B cell (primary cell): Measurements from ENCODE around the gene ZNF445. TPM values are rescaled to one million over a fixed set of nuclear protein-coding genes. Genes with fewer than 3 reads are reported as not detected.

Source experiments
- ATAC-seq: fragments of 200-7000 bp; cut with Tn5 transposase; one replicate; pipeline ENCODE4 v1.10.0; 2021; ENCODE audit warnings: low read depth, mild to moderate bottlenecking, moderate number of reproducible peaks, moderate library complexity
- CTCF ChIA-PET: fragments of 350-600 bp; sonication (Branson Sonifier 250); formaldehyde crosslinking; loops from one replicate; lab custom pipeline; 2021; ENCODE audit warnings: antibody characterized with exemption, inconsistent platforms; lab: Charles Lee
- POLR2A ChIA-PET: fragments of 350-600 bp; sonication (Branson Sonifier 250); formaldehyde crosslinking; loops from one replicate; lab custom pipeline; 2021; ENCODE audit warnings: antibody characterized with exemption; lab: Charles Lee
- DNase-seq: peaks from one replicate; pipeline ENCODE4 v3.0.0; 2013
- H2AFZ ChIP-seq: 2 replicates; pipeline ENCODE4 v1.6.1; 2012; ENCODE audit warnings: mild to moderate bottlenecking, low read depth, low read length; ENCODE audit not compliant: insufficient read depth, poor library complexity, severe bottlenecking
- H3K27ac ChIP-seq, 2 donors: 1 replicate in 1 of 2; 2 replicates in 1 of 2; pipeline ENCODE4 v1.5.1; 2012 to 2013; ENCODE audit warnings: low read length in 2 of 2, mild to moderate bottlenecking in 2 of 2, moderate library complexity in 1 of 2
- H3K27me3 ChIP-seq, 4 experiments: fragments of 200-600 bp in 1 of 4; sonication (generic) in 1 of 4; replicated peaks in 1 of 4; 1 replicate in 2 of 4; 2 replicates in 2 of 4; pipeline versions ENCODE4 v1.6.1 to v1.7.0; 2013 to 2016; ENCODE audit warnings: low read length in 3 of 4, mild to moderate bottlenecking in 2 of 4, mixed read lengths in 1 of 4, moderate library complexity in 1 of 4; ENCODE audit not compliant: insufficient read depth in 4 of 4, control insufficient read depth in 3 of 4; ENCODE audit errors: control extremely low read depth in 1 of 4
- H3K36me3 ChIP-seq, 2 experiments: replicated peaks in 1 of 2; 1 replicate in 1 of 2; 2 replicates in 1 of 2; pipeline versions ENCODE4 v1.6.1 to v1.7.1; 2013; ENCODE audit warnings: low read length in 1 of 2; ENCODE audit not compliant: insufficient read depth in 2 of 2, control insufficient read depth in 1 of 2; ENCODE audit errors: control extremely low read depth in 1 of 2, extremely low read depth in 1 of 2
- H3K4me1 ChIP-seq, 2 donors: fragments of 200-600 bp in 1 of 2; sonication (generic) in 1 of 2; 1 replicate in 1 of 2; 2 replicates in 1 of 2; pipeline versions ENCODE4 v1.5.1 to v1.6.1; 2013 to 2017; ENCODE audit warnings: low read length in 2 of 2; ENCODE audit not compliant: control insufficient read depth in 2 of 2, insufficient read depth in 2 of 2
- H3K4me2 ChIP-seq: replicated peaks from 2 replicates; pipeline ENCODE3; 2012; ENCODE audit warnings: mild to moderate bottlenecking, low read depth, low read length; ENCODE audit not compliant: poor library complexity, severe bottlenecking
- H3K4me3 ChIP-seq, 5 experiments: fragments of 200-600 bp in 1 of 5; sonication (generic) in 1 of 5; 1 replicate in 3 of 5; 2 replicates in 2 of 5; pipeline versions ENCODE4 v1.5.1 to v1.7.0; 2011 to 2016; ENCODE audit warnings: low read length in 4 of 5, mild to moderate bottlenecking in 4 of 5, low read depth in 2 of 5, control low read depth in 1 of 5, moderate library complexity in 1 of 5; ENCODE audit not compliant: insufficient read depth in 1 of 5; ENCODE audit errors: control extremely low read depth in 1 of 5, extremely low read depth in 1 of 5
- H3K79me2 ChIP-seq: fragments of 200-600 bp; sonication (generic); one replicate; pipeline ENCODE4 v1.6.0; 2016; ENCODE audit warnings: low read length; ENCODE audit not compliant: control insufficient read depth, insufficient read depth
- H3K9ac ChIP-seq: fragments of 200-600 bp; sonication (generic); 2 replicates; pipeline ENCODE4 v1.6.1; 2017; ENCODE audit warnings: mild to moderate bottlenecking, low read length, moderate library complexity
- H3K9me3 ChIP-seq, 3 donors: one replicate each; pipeline versions ENCODE4 v1.6.1 to v1.7.1; 2013; ENCODE audit warnings: low read length in 2 of 3; ENCODE audit not compliant: control insufficient read depth in 2 of 3, insufficient read depth in 1 of 3; ENCODE audit errors: control extremely low read depth in 1 of 3
- H4K20me1 ChIP-seq: 2 replicates; pipeline ENCODE4 v1.6.0; 2012; ENCODE audit warnings: mild to moderate bottlenecking, low read length; ENCODE audit not compliant: insufficient read depth, control insufficient read depth, poor library complexity, severe bottlenecking
- H3K27ac Mint-ChIP-seq: one replicate; pipeline ENCODE4 v1.8.0; 2021; ENCODE audit warnings: mixed read lengths
- H3K27me3 Mint-ChIP-seq: one replicate; pipeline ENCODE4 v1.8.0; 2021; ENCODE audit warnings: mixed read lengths
- H3K4me1 Mint-ChIP-seq: one replicate; pipeline ENCODE4 v1.8.0; 2021; ENCODE audit warnings: mixed read lengths
- H3K4me3 Mint-ChIP-seq: one replicate; pipeline ENCODE4 v1.8.0; 2021; ENCODE audit warnings: mixed read lengths
- H3K9me3 Mint-ChIP-seq: one replicate; pipeline ENCODE4 v1.8.0; 2022; ENCODE audit warnings: mixed read lengths; ENCODE audit not compliant: insufficient read depth
- CTCF ChIP-seq: fragments of 200-600 bp; IDR thresholded peaks from one replicate; pipeline ENCODE4 v1.8.0; 2022; ENCODE audit warnings: antibody characterized with exemption, mild to moderate bottlenecking
- EZH2 ChIP-seq: IDR thresholded peaks from 2 replicates; pipeline ENCODE4 v1.6.1; 2012; ENCODE audit warnings: borderline replicate concordance, low read depth, mild to moderate bottlenecking, moderate library complexity, low read length; ENCODE audit not compliant: insufficient read depth, poor library complexity, severe bottlenecking
- WGBS: methylation state at CpG from one replicate; pipeline ENCODE4 v1.1.5; 2013; ENCODE audit warnings: missing lambda C conversion rate; ENCODE audit not compliant: insufficient coverage; 5-methylcytosine and 5-hydroxymethylcytosine counted together
- intact Hi-C: fragments of 100-400 bp; cut with micrococcal nuclease; formaldehyde crosslinking; loops from one replicate; pipeline ENCODE4 v1.10.0; 2022
- polyA plus RNA-seq: library from polyadenylated mRNA; depleted of rRNA; stranded (reverse); fragments of >200 nt; gene quantifications from 2 replicates; pipeline ENCODE4 v1.2.3, GENCODE V29; 2012
- total RNA-seq, 2 donors: library from RNA; stranded (reverse); fragments of 120-200 nt in 1 of 2; gene quantifications; 1 replicate in 1 of 2; 2 replicates in 1 of 2; pipeline versions ENCODE4 v1.2.3 to v1.2.4, GENCODE V29; 2013 to 2022

ZNF445 gene
- total and polyA plus RNA-seq, 2 donors (not counting 1 experiment from before 2014, with no cell fraction given), result 2.6 to 29.7 TPM

GRCh38 chr3:44444437-44444836 is 33.0 kb downstream of the ZNF445 start:
- no peaks in the 10 kb centered on the region for H3K27me3 ChIP-seq
- H3K36me3 ChIP-seq, result peaks cover 6 to 46% of the 10 kb centered on the region in 2 experiments
- no peaks in the 10 kb centered on the region for H4K20me1 ChIP-seq
- H3K27me3 Mint-ChIP-seq, result no peaks in the 10 kb centered on the region
- H3K4me1 ChIP-seq, result peaks cover 13 to 14% of the 10 kb centered on the region in 2 donors
- TF ChIP-seq EZH2, result no peak
- intact Hi-C loops, result no loop called here
- no peaks in the 10 kb centered on the region for H3K79me2 ChIP-seq
- no peak overlapping the region for H3K4me3 Mint-ChIP-seq
- ChIA-PET CTCF (no interaction called here), POLR2A (no interaction called here)
- no peak overlapping the region for H2AFZ ChIP-seq
- no peak overlapping the region for H3K27ac Mint-ChIP-seq
- peaks cover 17% of the 10 kb centered on the region for H3K4me1 Mint-ChIP-seq
- no peak overlapping the region for H3K9ac ChIP-seq
- H3K27ac ChIP-seq, result no peak overlapping the region
- no peak overlapping the region for H3K4me3 ChIP-seq
- DNase-seq, result no peak
- peaks cover 0 to 4% (median 0%) of the 10 kb centered on the region in 3 donors for H3K9me3 ChIP-seq
- WGBS, result 100% methylated on average over 2 of the region's 2 CpGs
- no peak overlapping the region for H3K4me2 ChIP-seq
- ATAC-seq, result no peak
- H3K9me3 Mint-ChIP-seq, result peaks cover 2% of the 10 kb centered on the region

- Histone ChIP-seq H3K9ac (no peak overlapping the region), H2AFZ (no peak overlapping the region), H3K27ac (no peak overlapping the region), H3K27me3 (no peaks in the 10 kb centered on the region), H3K4me2 (no peak overlapping the region), H3K36me3 (peaks cover under 1 to 29% of the 10 kb centered on the region in 2 experiments), H3K4me3 (no peak overlapping the region), H3K4me1 (peaks cover 17 to 20% of the 10 kb centered on the region in 2 donors), H4K20me1 (no peaks in the 10 kb centered on the region), H3K79me2 (no peaks in the 10 kb centered on the region), H3K9me3 (peaks cover 0 to 4% (median 0%) of the 10 kb centered on the region in 3 donors)
- Mint-ChIP-seq H3K9me3 (no peaks in the 10 kb centered on the region), H3K4me3 (no peak overlapping the region), H3K27me3 (no peaks in the 10 kb centered on the region), H3K4me1 (peaks cover 20% of the 10 kb centered on the region), H3K27ac (no peak overlapping the region)
- intact Hi-C loops, result no loop called here
- ChIA-PET CTCF (no interaction called here), POLR2A (no interaction called here)
- ATAC-seq (no peak), DNase-seq (no peak)
- no peak for TF ChIP-seq CTCF
- no peak for TF ChIP-seq EZH2
- WGBS, result no CpG with 5 or more reads among the region's 2 CpGs
Measured at GRCh38 chr3:44442596-44443309, 34.7 kb downstream of the ZNF445 start.
